Activated CD4-positive, alpha-beta T cell treated with anti-CD3 and anti-CD28 coated beads, Interleukin-2, amount 10 ng/mL, durations not matched to agents 7 days and 5 days (primary cell): ENCODE measurements around the gene MAPK12. TPM values are rescaled to one million over a fixed set of nuclear protein-coding genes. Genes with fewer than 3 reads are reported as not detected.

ENCODE experiments used
- CTCF ChIA-PET: fragments of 350-600 bp; sonication (Branson Sonifier 250); formaldehyde crosslinking; loops from one replicate; lab custom pipeline; 2021; ENCODE audit warnings: antibody characterized with exemption; lab: Charles Lee
- POLR2A ChIA-PET: fragments of 350-600 bp; sonication (Branson Sonifier 250); formaldehyde crosslinking; loops from one replicate; lab custom pipeline; 2021; ENCODE audit warnings: antibody characterized with exemption; lab: Charles Lee
- DNase-seq: peaks from one replicate; pipeline ENCODE4 v3.0.0-alpha.2; 2020
- H3K27ac Mint-ChIP-seq: one replicate; pipeline ENCODE4 v1.8.0; 2021; ENCODE audit warnings: mild to moderate bottlenecking, moderate library complexity, mixed read lengths
- H3K27me3 Mint-ChIP-seq: one replicate; pipeline ENCODE4 v1.8.0; 2021; ENCODE audit warnings: mixed read lengths
- H3K36me3 Mint-ChIP-seq: one replicate; pipeline ENCODE4 v1.8.0; 2021; ENCODE audit warnings: low read depth, mixed read lengths
- H3K4me1 Mint-ChIP-seq: one replicate; pipeline ENCODE4 v1.8.0; 2021; ENCODE audit warnings: mixed read lengths
- H3K4me3 Mint-ChIP-seq: one replicate; pipeline ENCODE4 v1.8.0; 2021; ENCODE audit warnings: mild to moderate bottlenecking, moderate library complexity, mixed read lengths
- H3K9me3 Mint-ChIP-seq: one replicate; pipeline ENCODE4 v1.8.0; 2021; ENCODE audit warnings: mixed read lengths
- total RNA-seq, 2 experiments: library from RNA; stranded (reverse); gene quantifications; one replicate each; pipeline ENCODE4 v1.2.3, GENCODE V29; 2021

Gene MAPK12
- total RNA-seq, 2 experiments from 2014 or later, result 2.9 TPM

- Mint-ChIP-seq H3K36me3 (no peaks in the 10 kb centered on the region), H3K27ac (no peak overlapping the region), H3K4me3 (no peak overlapping the region), H3K27me3 (peaks cover 11% of the 10 kb centered on the region), H3K9me3 (no peaks in the 10 kb centered on the region), H3K4me1 (peaks cover 6% of the 10 kb centered on the region)
- POLR2A ChIA-PET, result no interaction called here
- DNase-seq, result no peak
- CTCF ChIA-PET, result interaction anchor here (0.8 kb wide), 1 partner anchor 19 kb away, joined by 6 read pairs; no protein-coding TSS in a partner anchor
Measured at GRCh38 chr22:50257451-50258360, 3.8 kb downstream of the MAPK12 start.

- H3K27me3 Mint-ChIP-seq, result peaks cover 7% of the 10 kb centered on the region
- CTCF ChIA-PET, result no interaction called here
- POLR2A ChIA-PET, result no interaction called here
Measured at GRCh38 chr22:50257041-50257440, 4.4 kb downstream of the MAPK12 start.

GRCh38 chr22:50256258-50256862, 5.1 kb downstream of the MAPK12 start:
- Mint-ChIP-seq H3K9me3 (no peaks in the 10 kb centered on the region), H3K27ac (no peak overlapping the region), H3K27me3 (peaks cover 4% of the 10 kb centered on the region), H3K36me3 (no peaks in the 10 kb centered on the region), H3K4me3 (no peak overlapping the region), H3K4me1 (peaks cover 2% of the 10 kb centered on the region)
- no peak for DNase-seq
- CTCF ChIA-PET, result interaction anchor here (1.1 to 1.4 kb wide), 2 partner anchors 15 to 17 kb away, joined by 4 read pairs; no protein-coding TSS in a partner anchor
- POLR2A ChIA-PET, result no interaction called here

More at GRCh38 chr22:50257041-50257440, 4.4 kb downstream of the MAPK12 start:
- Mint-ChIP-seq H3K9me3 (no peaks in the 10 kb centered on the region), H3K36me3 (no peaks in the 10 kb centered on the region), H3K4me3 (no peak overlapping the region), H3K27ac (no peak overlapping the region), H3K4me1 (peaks cover 2% of the 10 kb centered on the region)
- no peak for DNase-seq

- H3K4me3 Mint-ChIP-seq, result no peak overlapping the region
- no peaks in the 10 kb centered on the region for H3K9me3 Mint-ChIP-seq
- peaks cover 4% of the 10 kb centered on the region for H3K4me1 Mint-ChIP-seq
- H3K27me3 Mint-ChIP-seq, result peaks cover 4% of the 10 kb centered on the region
- DNase-seq, result no peak
- POLR2A ChIA-PET, result no interaction called here
- H3K27ac Mint-ChIP-seq, result no peak overlapping the region
- H3K36me3 Mint-ChIP-seq, result no peaks in the 10 kb centered on the region
- CTCF ChIA-PET, result interaction anchor here (1.1 to 1.4 kb wide), 2 partner anchors 14 to 18 kb away, joined by 4 read pairs; no protein-coding TSS in a partner anchor
Measured at GRCh38 chr22:50255607-50256006, 5.9 kb downstream of the MAPK12 start.

- POLR2A ChIA-PET, result no interaction called here
- CTCF ChIA-PET, result interaction anchor here (1.1 to 1.4 kb wide), 2 partner anchors 13 to 18 kb away, joined by 4 read pairs; no protein-coding TSS in a partner anchor
- H3K36me3 Mint-ChIP-seq, result no peaks in the 10 kb centered on the region
- H3K4me3 Mint-ChIP-seq, result no peak overlapping the region
- peaks cover 8% of the 10 kb centered on the region for H3K4me1 Mint-ChIP-seq
- H3K27ac Mint-ChIP-seq, result no peak overlapping the region
- H3K9me3 Mint-ChIP-seq, result no peaks in the 10 kb centered on the region
- peaks cover 3% of the 10 kb centered on the region for H3K27me3 Mint-ChIP-seq
- DNase-seq, result no peak
Measured at GRCh38 chr22:50255099-50255498, 6.4 kb downstream of the MAPK12 start.

- no peak overlapping the region for H3K4me3 Mint-ChIP-seq
- peaks cover 12% of the 10 kb centered on the region for H3K4me1 Mint-ChIP-seq
- ChIA-PET POLR2A (no interaction called here), CTCF (no interaction called here)
- no peaks in the 10 kb centered on the region for H3K9me3 Mint-ChIP-seq
- no peak overlapping the region for H3K27ac Mint-ChIP-seq
- DNase-seq, result no peak
- H3K36me3 Mint-ChIP-seq, result no peaks in the 10 kb centered on the region
- peaks cover under 1% of the 10 kb centered on the region for H3K27me3 Mint-ChIP-seq
Measured at GRCh38 chr22:50253941-50254340, 7.5 kb downstream of the MAPK12 start.

GRCh38 chr22:50253046-50253915, 8.2 kb downstream of the MAPK12 start:
- ChIA-PET CTCF (interaction anchor here (0.7 to 1.1 kb wide), 6 partner anchors 9 to 368 kb away, joined by 3 to 5 read pairs (median 4); no protein-coding TSS in a partner anchor), POLR2A (no interaction called here)
- Mint-ChIP-seq H3K4me1 (peaks cover 12% of the 10 kb centered on the region), H3K36me3 (no peaks in the 10 kb centered on the region), H3K27me3 (no peaks in the 10 kb centered on the region), H3K27ac (no peak overlapping the region), H3K9me3 (no peaks in the 10 kb centered on the region), H3K4me3 (no peak overlapping the region)
- DNase-seq, result no peak

GRCh38 chr22:50252082-50253045, 9.1 kb downstream of the MAPK12 start:
- Mint-ChIP-seq H3K36me3 (peaks cover 5% of the 10 kb centered on the region), H3K4me1 (peaks cover 19% of the 10 kb centered on the region), H3K27me3 (no peaks in the 10 kb centered on the region), H3K9me3 (no peaks in the 10 kb centered on the region), H3K27ac (peak overlapping the region; percentile 68), H3K4me3 (peak overlapping the region; percentile 27)
- ChIA-PET CTCF (interaction anchor here (0.7 to 2.2 kb wide), 13 partner anchors 10 to 369 kb away, joined by 3 to 13 read pairs (median 4); no protein-coding TSS in a partner anchor), POLR2A (no interaction called here)
- peak; percentile 76 for DNase-seq

- Mint-ChIP-seq H3K36me3 (peaks cover 7% of the 10 kb centered on the region), H3K4me1 (peaks cover 19% of the 10 kb centered on the region), H3K4me3 (peak overlapping the region; percentile 27), H3K27me3 (no peaks in the 10 kb centered on the region), H3K27ac (no peak overlapping the region), H3K9me3 (no peaks in the 10 kb centered on the region)
- ChIA-PET CTCF (interaction anchor here (0.6 to 2.2 kb wide), 12 partner anchors 8 to 369 kb away, joined by 3 to 13 read pairs (median 4); partner anchors contain the start of gene SCO2), POLR2A (no interaction called here)
- no peak for DNase-seq
Measured at GRCh38 chr22:50251477-50252081, 9.9 kb downstream of the MAPK12 start.

- ChIA-PET POLR2A (no interaction called here), CTCF (interaction anchor here (0.6 to 2.2 kb wide), 12 partner anchors 8 to 370 kb away, joined by 3 to 13 read pairs (median 4); partner anchors contain the start of gene SCO2)
- H3K27ac Mint-ChIP-seq, result peak within 1 kb of the TSS; percentile 76
Measured at GRCh38 chr22:50250555-50251476, 10.7 kb downstream of the MAPK12 start, which contains the start of gene HDAC10. TSS of gene HDAC10 (minus strand) at chr22:50251265. CDS start at chr22:50251032, 233 bp downstream.

More at GRCh38 chr22:50250555-50251476, 10.7 kb downstream of the MAPK12 start, which contains the start of gene HDAC10:
- H3K9me3 Mint-ChIP-seq, result no peaks in the 10 kb centered on the region
- no peaks in the 10 kb centered on the region for H3K27me3 Mint-ChIP-seq
- peak within 1 kb of the TSS; percentile 83 for H3K4me3 Mint-ChIP-seq
- peak; percentile 89 for DNase-seq
- H3K36me3 Mint-ChIP-seq, result peaks cover 7% of the 10 kb centered on the region
- H3K4me1 Mint-ChIP-seq, result peaks cover 24% of the 10 kb centered on the region
